HCT116 (cell line): ENCODE results near the gene SNRPA. TPM values are rescaled to one million over a fixed set of nuclear protein-coding genes. Genes with fewer than 3 reads are reported as not detected.
"Not testable (repeated sequence)": the region's sequence is repeated elsewhere in the genome, so short reads cannot be mapped to it uniquely, and the experiment has no call there.

Source experiments
- ATAC-seq: fragments of 200-7000 bp; cut with Tn5 transposase; 2 replicates; pipeline ENCODE4 v1.9.1; 2020; ENCODE audit warnings: mild to moderate bottlenecking, moderate library complexity
- BruUV-seq: library from RNA; stranded (reverse); fragments of 400-500 nt; replicated peaks from 2 replicates; lab custom pipeline; 2021; lab: Mats Ljungman, UMichigan
- CTCF ChIA-PET: fragments of 300-600 bp; sonication (Branson Sonifier 250); formaldehyde crosslinking; loops from one replicate; lab custom pipeline; 2021; ENCODE audit warnings: antibody characterized with exemption; lab: Charles Lee
- POLR2A ChIA-PET: fragments of 300-600, 350-600 bp; sonication (Branson Sonifier 250); formaldehyde crosslinking; loops from one replicate; lab custom pipeline; 2021; ENCODE audit warnings: antibody characterized with exemption; lab: Charles Lee
- RAD21 ChIA-PET, 2 experiments: fragments of 300-600 bp; sonication (Branson Sonifier 250); formaldehyde crosslinking; loops; one replicate each; lab custom pipeline; 2023; ENCODE audit warnings: low total read pairs in 2 of 2; ENCODE audit not compliant: uncharacterized antibody in 2 of 2, unreplicated experiment in 2 of 2, low non-redundant PET in 1 of 2; lab: Charles Lee
- DNase-seq: peaks from one replicate; pipeline ENCODE4 v3.0.0-alpha.2; 2010; ENCODE audit warnings: low read depth, low spot score
- H2AFZ ChIP-seq: fragments of 200-600 bp; shearing (Covaris generic), sonication (generic); 2 replicates; pipeline ENCODE4 v1.6.1; 2017; ENCODE audit warnings: low read depth, mixed run types, mixed read lengths, antibody characterized with exemption, low read length; ENCODE audit not compliant: poor library complexity, severe bottlenecking
- H3K27ac ChIP-seq: 2 replicates; pipeline ENCODE4 v1.5.1; 2012; ENCODE audit warnings: low read depth, low read length
- H3K27me3 ChIP-seq: fragments of 200-600 bp; sonication (generic); 2 replicates; pipeline ENCODE4 v1.6.1; 2016; ENCODE audit warnings: mixed run types, low read length, mixed read lengths; ENCODE audit not compliant: insufficient read depth
- H3K36me3 ChIP-seq, 2 experiments: fragments of 200-500 bp in 1 of 2; fragments of 200-600 bp in 1 of 2; sonication (Bioruptor generic) in 1 of 2; sonication (generic) in 1 of 2; 2 replicates each; pipeline versions ENCODE4 v1.5.1 to v1.6.1; 2014 to 2016; ENCODE audit warnings: low read length in 2 of 2, inconsistent platforms in 1 of 2, mixed read lengths in 1 of 2, mixed run types in 1 of 2; ENCODE audit not compliant: insufficient read depth in 2 of 2, control insufficient read depth in 1 of 2
- H3K4me1 ChIP-seq, 2 experiments: fragments of 200-600 bp in 1 of 2; sonication (generic) in 1 of 2; 2 replicates each; pipeline versions ENCODE4 v1.5.1 to v1.6.1; 2012 to 2017; ENCODE audit warnings: low read length in 2 of 2, inconsistent platforms in 1 of 2, mild to moderate bottlenecking in 1 of 2, mixed read lengths in 1 of 2, mixed run types in 1 of 2, moderate library complexity in 1 of 2; ENCODE audit not compliant: insufficient read depth in 2 of 2, control insufficient read depth in 1 of 2
- H3K4me2 ChIP-seq: fragments of 200-600 bp; sonication (generic); 2 replicates; pipeline ENCODE4 v1.6.1; 2017; ENCODE audit warnings: mixed run types, low read length, mixed read lengths
- H3K4me3 ChIP-seq, 2 experiments: fragments of 200-600 bp in 1 of 2; sonication (generic) in 1 of 2; replicated peaks in 1 of 2; 2 replicates each; pipeline ENCODE4 v1.5.1; 2011 to 2016; ENCODE audit warnings: low read length in 2 of 2, control low read depth in 1 of 2, low read depth in 1 of 2, mild to moderate bottlenecking in 1 of 2, mixed read lengths in 1 of 2, mixed run types in 1 of 2
- H3K79me2 ChIP-seq: fragments of 200-600 bp; sonication (generic); 2 replicates; pipeline ENCODE4 v1.6.1; 2017; ENCODE audit warnings: mild to moderate bottlenecking, mixed run types, low read length, moderate library complexity, mixed read lengths; ENCODE audit not compliant: insufficient read depth
- H3K9ac ChIP-seq: fragments of 200-600 bp; sonication (generic); 2 replicates; pipeline ENCODE4 v1.6.1; 2016; ENCODE audit warnings: low read length, mixed read lengths
- H3K9me2 ChIP-seq: fragments of 200-600 bp; sonication (generic), shearing (Covaris generic); 2 replicates; pipeline ENCODE4 v1.6.1; 2017; ENCODE audit warnings: mixed run types, mild to moderate bottlenecking, moderate library complexity; ENCODE audit not compliant: insufficient read depth
- H3K9me3 ChIP-seq, 2 experiments: fragments of 200-500 bp in 1 of 2; fragments of 200-600 bp in 1 of 2; sonication (Bioruptor generic) in 1 of 2; sonication (generic) in 1 of 2; 2 replicates each; pipeline ENCODE4 v1.6.1; 2014 to 2017; ENCODE audit warnings: low read length in 2 of 2, mixed read lengths in 2 of 2, inconsistent platforms in 1 of 2, low read depth in 1 of 2, mild to moderate bottlenecking in 1 of 2, mixed run types in 1 of 2, moderate library complexity in 1 of 2; ENCODE audit not compliant: control insufficient read depth in 1 of 2, insufficient read depth in 1 of 2
- H4K20me1 ChIP-seq: fragments of 200-600 bp; sonication (generic), shearing (Covaris generic); 2 replicates; pipeline ENCODE4 v1.6.1; 2017; ENCODE audit warnings: mixed run types, mild to moderate bottlenecking, moderate library complexity; ENCODE audit not compliant: insufficient read depth
- CBX3 ChIP-seq: IDR thresholded peaks from 2 replicates; pipeline ENCODE4 v1.6.1; 2012; ENCODE audit warnings: low read depth
- EZH2phosphoT487 ChIP-seq: fragments of 200-600 bp; IDR thresholded peaks from 2 replicates; pipeline ENCODE4 v1.6.1; 2018; ENCODE audit warnings: antibody characterized with exemption, borderline replicate concordance
- FOSL1 ChIP-seq: IDR thresholded peaks from 2 replicates; pipeline ENCODE4 v1.6.1; 2012; ENCODE audit warnings: low read depth
- JUND ChIP-seq: IDR thresholded peaks from 2 replicates; pipeline ENCODE4 v1.6.1; 2012
- POLR2A ChIP-seq: IDR thresholded peaks from 2 replicates; pipeline ENCODE4 v1.7.0; 2011; ENCODE audit warnings: borderline replicate concordance; ENCODE audit not compliant: insufficient read depth, insufficient read length; ENCODE audit errors: extremely low read depth
- POLR2AphosphoS5 ChIP-seq: IDR thresholded peaks from 2 replicates; pipeline ENCODE4 v1.6.1; 2011; ENCODE audit warnings: mild to moderate bottlenecking, low read depth, low read length, moderate library complexity
- RAD21 ChIP-seq: IDR thresholded peaks from 2 replicates; pipeline ENCODE4 v1.6.1; 2012; ENCODE audit warnings: low read depth, mild to moderate bottlenecking
- SP1 ChIP-seq: IDR thresholded peaks from 2 replicates; pipeline ENCODE4 v1.6.1; 2012; ENCODE audit warnings: low read depth
- TCF7L2 ChIP-seq: IDR thresholded peaks from 2 replicates; pipeline ENCODE4 v1.7.0; 2011; ENCODE audit warnings: borderline replicate concordance, inconsistent platforms; ENCODE audit not compliant: insufficient read depth, insufficient read length; ENCODE audit errors: extremely low read depth
- YY1 ChIP-seq: IDR thresholded peaks from 2 replicates; pipeline ENCODE4 v1.6.1; 2011; ENCODE audit warnings: low read length, low read depth, moderate library complexity, mild to moderate bottlenecking; ENCODE audit not compliant: insufficient replicate concordance; ENCODE audit errors: extremely low read depth
- ZFX ChIP-seq: fragments of 450-650 bp; IDR thresholded peaks from 2 replicates; pipeline ENCODE4 v1.6.1; 2017
- ZNF274 ChIP-seq: fragments of 200-500 bp; sonication (Bioruptor generic); IDR thresholded peaks from 2 replicates; pipeline ENCODE4 v1.6.1; 2014; ENCODE audit warnings: mild to moderate bottlenecking, low read depth, low read length, inconsistent platforms
- intact Hi-C: fragments of 100-400 bp; cut with micrococcal nuclease; formaldehyde crosslinking; loops from 2 replicates; pipeline ENCODE4 v1.10.0; 2022
- total RNA-seq: library from RNA; stranded (reverse); gene quantifications from one replicate; pipeline ENCODE4 v1.2.1, GENCODE V29; 2021; ENCODE audit not compliant: unreplicated experiment
- TF ChIP-seq, protein P1 (sequence below): IDR thresholded peaks from 2 replicates; pipeline ENCODE4 v1.6.1; 2011; ENCODE audit warnings: mild to moderate bottlenecking, low read length, moderate library complexity; ENCODE audit not compliant: insufficient replicate concordance; ENCODE audit errors: extremely low read depth

SNRPA gene
- total RNA-seq, 1 experiment from 2014 or later, result 170 TPM

DNA sequence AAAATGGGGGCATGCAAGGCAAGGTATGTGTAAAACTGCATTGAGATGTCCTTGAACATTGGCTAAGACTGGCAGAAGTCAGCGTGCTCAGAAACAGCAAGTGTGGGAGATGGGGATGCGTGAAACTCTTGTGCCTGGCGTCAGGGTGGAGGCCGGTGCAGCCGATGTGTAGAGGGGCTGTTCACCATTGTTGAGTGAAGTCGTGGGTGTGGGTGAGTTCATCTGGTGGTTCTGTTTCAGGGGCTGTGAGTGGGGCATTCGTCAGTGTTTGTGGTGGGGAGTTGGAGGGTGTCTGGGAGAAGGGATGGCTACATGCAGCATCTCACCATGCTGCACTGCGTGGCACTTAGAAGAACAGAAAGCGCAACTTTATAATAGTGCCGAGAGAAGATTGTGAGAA, 13.0 kb downstream of the SNRPA start:
- no peak overlapping the region for H3K4me2 ChIP-seq
- no peak for TF ChIP-seq RAD21
- TF ChIP-seq YY1, result no peak
- TF ChIP-seq EZH2phosphoT487, result no peak
- no peak for TF ChIP-seq CBX3
- no peak for TF ChIP-seq SP1
- TF ChIP-seq FOSL1, result no peak
- TF ChIP-seq JUND, result no peak
- no peak for TF ChIP-seq ZFX
- no peak for TF ChIP-seq POLR2A
- no peak for TF ChIP-seq TCF7L2
- no peak for TF ChIP-seq ZNF274
- TF ChIP-seq, protein P1, sequence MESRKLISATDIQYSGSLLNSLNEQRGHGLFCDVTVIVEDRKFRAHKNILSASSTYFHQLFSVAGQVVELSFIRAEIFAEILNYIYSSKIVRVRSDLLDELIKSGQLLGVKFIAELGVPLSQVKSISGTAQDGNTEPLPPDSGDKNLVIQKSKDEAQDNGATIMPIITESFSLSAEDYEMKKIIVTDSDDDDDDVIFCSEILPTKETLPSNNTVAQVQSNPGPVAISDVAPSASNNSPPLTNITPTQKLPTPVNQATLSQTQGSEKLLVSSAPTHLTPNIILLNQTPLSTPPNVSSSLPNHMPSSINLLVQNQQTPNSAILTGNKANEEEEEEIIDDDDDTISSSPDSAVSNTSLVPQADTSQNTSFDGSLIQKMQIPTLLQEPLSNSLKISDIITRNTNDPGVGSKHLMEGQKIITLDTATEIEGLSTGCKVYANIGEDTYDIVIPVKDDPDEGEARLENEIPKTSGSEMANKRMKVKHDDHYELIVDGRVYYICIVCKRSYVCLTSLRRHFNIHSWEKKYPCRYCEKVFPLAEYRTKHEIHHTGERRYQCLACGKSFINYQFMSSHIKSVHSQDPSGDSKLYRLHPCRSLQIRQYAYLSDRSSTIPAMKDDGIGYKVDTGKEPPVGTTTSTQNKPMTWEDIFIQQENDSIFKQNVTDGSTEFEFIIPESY, result no peak
- no peak for TF ChIP-seq POLR2AphosphoS5
- no peaks in the 10 kb centered on the region for H4K20me1 ChIP-seq
- no peak for ATAC-seq
- no peak overlapping the region for H3K9ac ChIP-seq
- ChIA-PET POLR2A (no interaction called here), CTCF (no interaction called here), RAD21 (no interaction called here)
- no peaks in the 10 kb centered on the region for H3K27me3 ChIP-seq
- DNase-seq, result no peak
- H3K27ac ChIP-seq, result no peak overlapping the region
- H3K4me3 ChIP-seq, result no peak overlapping the region
- no peaks in the 10 kb centered on the region for H3K9me3 ChIP-seq
- BruUV-seq, result no TSS peak
- peaks cover 67 to 68% of the 10 kb centered on the region in 2 experiments for H3K36me3 ChIP-seq
- H3K4me1 ChIP-seq, result no peaks in the 10 kb centered on the region
- peaks cover 52% of the 10 kb centered on the region for H3K79me2 ChIP-seq
- intact Hi-C loops, result no loop called here
- H3K9me2 ChIP-seq, result no peaks in the 10 kb centered on the region
- no peak overlapping the region for H2AFZ ChIP-seq

DNA sequence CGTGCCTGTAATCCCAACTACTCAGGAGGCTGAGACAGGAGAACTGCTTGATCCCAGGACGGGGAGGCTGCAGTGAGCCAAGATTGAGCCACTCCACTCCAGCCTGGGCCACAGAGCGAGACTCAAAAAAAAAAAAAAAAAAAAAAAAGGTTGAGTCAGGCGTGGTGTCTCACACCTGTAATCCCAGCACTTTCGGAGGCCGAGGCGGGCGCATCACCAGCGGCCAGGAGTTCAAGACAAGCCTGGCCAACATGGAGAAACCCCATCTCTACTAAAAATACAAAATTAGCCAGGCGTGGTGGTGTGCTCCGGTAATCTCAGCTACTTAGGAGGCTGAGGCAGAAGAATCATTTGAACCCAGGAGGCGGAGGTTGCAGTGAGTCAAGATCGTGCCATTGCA, 15.4 kb downstream of the SNRPA start:
- POLR2A ChIA-PET, result interaction anchor here (1.3 kb wide), 1 partner anchor 12 kb away, joined by 5 read pairs; the partner anchor contains the start of gene RAB4B
- BruUV-seq, DNase-seq, H3K9me3 ChIP-seq, H3K4me2 ChIP-seq, CTCF ChIA-PET, H4K20me1 ChIP-seq, H3K9ac ChIP-seq, H2AFZ ChIP-seq, H3K27me3 ChIP-seq, H3K9me2 ChIP-seq, ATAC-seq, H3K27ac ChIP-seq, H3K4me3 ChIP-seq, intact Hi-C loops, H3K4me1 ChIP-seq: not testable (repeated sequence)
- Histone ChIP-seq H3K36me3 (peaks cover 45% of the 10 kb centered on the region in 2 experiments; a peak in 3 of 4 replicates), H3K79me2 (peaks cover 28% of the 10 kb centered on the region)
- RAD21 ChIA-PET, result interaction anchor here in 1 of 2 experiments (0.6 kb wide), 1 partner anchor 12 kb away, joined by 3 read pairs; the partner anchor contains the start of gene RAB4B
